ENCODE data around the gene NKX3-2.

GRCh38 chr4:13539047-13539618 lies 5.2 kb downstream of the NKX3-2 start:
- TF ChIP-seq POLR2AphosphoS5 (IDR thresholded peaks at IDR 0.05; ENCODE audit: low read depth, low read length): no peak
- TF ChIP-seq TAF1 (IDR thresholded peaks at IDR 0.05; ENCODE audit: borderline replicate concordance, insufficient read depth, low read length): no peak
- no peak for TF ChIP-seq REST (IDR thresholded peaks at IDR 0.05; ENCODE audit: insufficient read depth in 1 of 2, low read depth in 2 of 2, low read length in 2 of 2)
- TF ChIP-seq SIN3A (IDR thresholded peaks at IDR 0.05; ENCODE audit: borderline replicate concordance, insufficient read depth, low read length): no peak
